B cell (primary cell): ENCODE measurements around the gene AHCY. TPM values are rescaled to one million over a fixed set of nuclear protein-coding genes. Genes with fewer than 3 reads are reported as not detected.
"Not testable (repeated sequence)": the region's sequence is repeated elsewhere in the genome, so short reads cannot be mapped to it uniquely, and the experiment has no call there.

Experiments used
- ATAC-seq: fragments of 200-7000 bp; cut with Tn5 transposase; one replicate; pipeline ENCODE4 v1.10.0; 2021; ENCODE audit warnings: low read depth, mild to moderate bottlenecking, moderate number of reproducible peaks, moderate library complexity
- CTCF ChIA-PET: fragments of 350-600 bp; sonication (Branson Sonifier 250); formaldehyde crosslinking; loops from one replicate; lab custom pipeline; 2021; ENCODE audit warnings: antibody characterized with exemption, inconsistent platforms; lab: Charles Lee
- POLR2A ChIA-PET: fragments of 350-600 bp; sonication (Branson Sonifier 250); formaldehyde crosslinking; loops from one replicate; lab custom pipeline; 2021; ENCODE audit warnings: antibody characterized with exemption; lab: Charles Lee
- DNase-seq: peaks from one replicate; pipeline ENCODE4 v3.0.0; 2013
- H2AFZ ChIP-seq: 2 replicates; pipeline ENCODE4 v1.6.1; 2012; ENCODE audit warnings: mild to moderate bottlenecking, low read depth, low read length; ENCODE audit not compliant: insufficient read depth, poor library complexity, severe bottlenecking
- H3K27ac ChIP-seq, 2 donors: 1 replicate in 1 of 2; 2 replicates in 1 of 2; pipeline ENCODE4 v1.5.1; 2012 to 2013; ENCODE audit warnings: low read length in 2 of 2, mild to moderate bottlenecking in 2 of 2, moderate library complexity in 1 of 2
- H3K27me3 ChIP-seq, 4 experiments: fragments of 200-600 bp in 1 of 4; sonication (generic) in 1 of 4; replicated peaks in 1 of 4; 1 replicate in 2 of 4; 2 replicates in 2 of 4; pipeline versions ENCODE4 v1.6.1 to v1.7.0; 2013 to 2016; ENCODE audit warnings: low read length in 3 of 4, mild to moderate bottlenecking in 2 of 4, mixed read lengths in 1 of 4, moderate library complexity in 1 of 4; ENCODE audit not compliant: insufficient read depth in 4 of 4, control insufficient read depth in 3 of 4; ENCODE audit errors: control extremely low read depth in 1 of 4
- H3K36me3 ChIP-seq, 2 experiments: replicated peaks in 1 of 2; 1 replicate in 1 of 2; 2 replicates in 1 of 2; pipeline versions ENCODE4 v1.6.1 to v1.7.1; 2013; ENCODE audit warnings: low read length in 1 of 2; ENCODE audit not compliant: insufficient read depth in 2 of 2, control insufficient read depth in 1 of 2; ENCODE audit errors: control extremely low read depth in 1 of 2, extremely low read depth in 1 of 2
- H3K4me1 ChIP-seq, 2 donors: fragments of 200-600 bp in 1 of 2; sonication (generic) in 1 of 2; 1 replicate in 1 of 2; 2 replicates in 1 of 2; pipeline versions ENCODE4 v1.5.1 to v1.6.1; 2013 to 2017; ENCODE audit warnings: low read length in 2 of 2; ENCODE audit not compliant: control insufficient read depth in 2 of 2, insufficient read depth in 2 of 2
- H3K4me2 ChIP-seq: replicated peaks from 2 replicates; pipeline ENCODE3; 2012; ENCODE audit warnings: mild to moderate bottlenecking, low read depth, low read length; ENCODE audit not compliant: poor library complexity, severe bottlenecking
- H3K4me3 ChIP-seq, 5 experiments: fragments of 200-600 bp in 1 of 5; sonication (generic) in 1 of 5; 1 replicate in 3 of 5; 2 replicates in 2 of 5; pipeline versions ENCODE4 v1.5.1 to v1.7.0; 2011 to 2016; ENCODE audit warnings: low read length in 4 of 5, mild to moderate bottlenecking in 4 of 5, low read depth in 2 of 5, control low read depth in 1 of 5, moderate library complexity in 1 of 5; ENCODE audit not compliant: insufficient read depth in 1 of 5; ENCODE audit errors: control extremely low read depth in 1 of 5, extremely low read depth in 1 of 5
- H3K79me2 ChIP-seq: fragments of 200-600 bp; sonication (generic); one replicate; pipeline ENCODE4 v1.6.0; 2016; ENCODE audit warnings: low read length; ENCODE audit not compliant: control insufficient read depth, insufficient read depth
- H3K9ac ChIP-seq: fragments of 200-600 bp; sonication (generic); 2 replicates; pipeline ENCODE4 v1.6.1; 2017; ENCODE audit warnings: mild to moderate bottlenecking, low read length, moderate library complexity
- H3K9me3 ChIP-seq, 3 donors: one replicate each; pipeline versions ENCODE4 v1.6.1 to v1.7.1; 2013; ENCODE audit warnings: low read length in 2 of 3; ENCODE audit not compliant: control insufficient read depth in 2 of 3, insufficient read depth in 1 of 3; ENCODE audit errors: control extremely low read depth in 1 of 3
- H4K20me1 ChIP-seq: 2 replicates; pipeline ENCODE4 v1.6.0; 2012; ENCODE audit warnings: mild to moderate bottlenecking, low read length; ENCODE audit not compliant: insufficient read depth, control insufficient read depth, poor library complexity, severe bottlenecking
- H3K27ac Mint-ChIP-seq: one replicate; pipeline ENCODE4 v1.8.0; 2021; ENCODE audit warnings: mixed read lengths
- H3K27me3 Mint-ChIP-seq: one replicate; pipeline ENCODE4 v1.8.0; 2021; ENCODE audit warnings: mixed read lengths
- H3K4me1 Mint-ChIP-seq: one replicate; pipeline ENCODE4 v1.8.0; 2021; ENCODE audit warnings: mixed read lengths
- H3K4me3 Mint-ChIP-seq: one replicate; pipeline ENCODE4 v1.8.0; 2021; ENCODE audit warnings: mixed read lengths
- H3K9me3 Mint-ChIP-seq: one replicate; pipeline ENCODE4 v1.8.0; 2022; ENCODE audit warnings: mixed read lengths; ENCODE audit not compliant: insufficient read depth
- EZH2 ChIP-seq: IDR thresholded peaks from 2 replicates; pipeline ENCODE4 v1.6.1; 2012; ENCODE audit warnings: borderline replicate concordance, low read depth, mild to moderate bottlenecking, moderate library complexity, low read length; ENCODE audit not compliant: insufficient read depth, poor library complexity, severe bottlenecking
- WGBS: methylation state at CpG from one replicate; pipeline ENCODE4 v1.1.5; 2013; ENCODE audit warnings: missing lambda C conversion rate; ENCODE audit not compliant: insufficient coverage; 5-methylcytosine and 5-hydroxymethylcytosine counted together
- intact Hi-C: fragments of 100-400 bp; cut with micrococcal nuclease; formaldehyde crosslinking; loops from one replicate; pipeline ENCODE4 v1.10.0; 2022
- polyA plus RNA-seq: library from polyadenylated mRNA; depleted of rRNA; stranded (reverse); fragments of >200 nt; gene quantifications from 2 replicates; pipeline ENCODE4 v1.2.3, GENCODE V29; 2012
- total RNA-seq, 2 donors: library from RNA; stranded (reverse); fragments of 120-200 nt in 1 of 2; gene quantifications; 1 replicate in 1 of 2; 2 replicates in 1 of 2; pipeline versions ENCODE4 v1.2.3 to v1.2.4, GENCODE V29; 2013 to 2022
- TF ChIP-seq, protein P1 (sequence below): fragments of 200-600 bp; IDR thresholded peaks from one replicate; pipeline ENCODE4 v1.8.0; 2022; ENCODE audit warnings: antibody characterized with exemption, mild to moderate bottlenecking

AHCY gene
- total and polyA plus RNA-seq, 2 donors (not counting 1 experiment from before 2014, with no cell fraction given): 43.6 to 44.0 TPM

DNA sequence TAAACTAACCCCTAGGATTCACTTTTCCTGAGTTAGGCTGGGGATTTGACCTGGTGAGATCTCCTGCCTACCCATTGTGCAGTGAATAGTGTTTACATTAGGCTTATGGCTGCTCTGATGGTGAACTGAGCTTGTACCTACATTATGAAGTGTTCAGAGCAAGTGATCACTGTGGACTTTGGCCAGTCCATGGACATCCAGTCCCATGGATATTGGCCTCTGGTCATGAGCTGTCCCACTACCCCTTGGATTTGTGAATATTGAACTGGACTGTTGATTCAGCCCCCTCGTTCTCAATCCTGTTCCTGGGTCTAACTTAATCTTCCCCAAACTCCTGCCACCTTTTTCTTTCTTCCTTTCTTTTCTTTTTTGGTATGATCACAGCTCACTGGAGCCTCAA is 48.2 kb downstream of the AHCY start:
- H3K27me3 ChIP-seq: no peaks in the 10 kb centered on the region
- ChIA-PET CTCF (interaction anchor here (0.5 to 1.6 kb wide), 3 partner anchors 15 to 515 kb away, joined by 3 to 4 read pairs (median 3); no protein-coding TSS in a partner anchor), POLR2A (no interaction called here)
- Mint-ChIP-seq H3K4me3 (no peak overlapping the region), H3K4me1 (no peaks in the 10 kb centered on the region), H3K9me3 (no peaks in the 10 kb centered on the region), H3K27me3 (no peaks in the 10 kb centered on the region), H3K27ac (no peak overlapping the region)
- H3K4me3 ChIP-seq: no peak overlapping the region
- no peak for TF ChIP-seq EZH2
- TF ChIP-seq, protein P1, sequence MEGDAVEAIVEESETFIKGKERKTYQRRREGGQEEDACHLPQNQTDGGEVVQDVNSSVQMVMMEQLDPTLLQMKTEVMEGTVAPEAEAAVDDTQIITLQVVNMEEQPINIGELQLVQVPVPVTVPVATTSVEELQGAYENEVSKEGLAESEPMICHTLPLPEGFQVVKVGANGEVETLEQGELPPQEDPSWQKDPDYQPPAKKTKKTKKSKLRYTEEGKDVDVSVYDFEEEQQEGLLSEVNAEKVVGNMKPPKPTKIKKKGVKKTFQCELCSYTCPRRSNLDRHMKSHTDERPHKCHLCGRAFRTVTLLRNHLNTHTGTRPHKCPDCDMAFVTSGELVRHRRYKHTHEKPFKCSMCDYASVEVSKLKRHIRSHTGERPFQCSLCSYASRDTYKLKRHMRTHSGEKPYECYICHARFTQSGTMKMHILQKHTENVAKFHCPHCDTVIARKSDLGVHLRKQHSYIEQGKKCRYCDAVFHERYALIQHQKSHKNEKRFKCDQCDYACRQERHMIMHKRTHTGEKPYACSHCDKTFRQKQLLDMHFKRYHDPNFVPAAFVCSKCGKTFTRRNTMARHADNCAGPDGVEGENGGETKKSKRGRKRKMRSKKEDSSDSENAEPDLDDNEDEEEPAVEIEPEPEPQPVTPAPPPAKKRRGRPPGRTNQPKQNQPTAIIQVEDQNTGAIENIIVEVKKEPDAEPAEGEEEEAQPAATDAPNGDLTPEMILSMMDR: no peak
- H2AFZ ChIP-seq: no peak overlapping the region
- H3K79me2 ChIP-seq: no peaks in the 10 kb centered on the region
- no peaks in the 10 kb centered on the region for H3K36me3 ChIP-seq
- H4K20me1 ChIP-seq: no peaks in the 10 kb centered on the region
- no peaks in the 10 kb centered on the region for H3K4me1 ChIP-seq
- H3K9me3 ChIP-seq: no peaks in the 10 kb centered on the region
- H3K9ac ChIP-seq: no peak overlapping the region
- ATAC-seq (no peak), DNase-seq (no peak)
- H3K4me2 ChIP-seq: no peak overlapping the region
- H3K27ac ChIP-seq: no peak overlapping the region
- intact Hi-C loops: no loop called here
- no CpG with 5 or more reads among the region's 1 CpG for WGBS

DNA sequence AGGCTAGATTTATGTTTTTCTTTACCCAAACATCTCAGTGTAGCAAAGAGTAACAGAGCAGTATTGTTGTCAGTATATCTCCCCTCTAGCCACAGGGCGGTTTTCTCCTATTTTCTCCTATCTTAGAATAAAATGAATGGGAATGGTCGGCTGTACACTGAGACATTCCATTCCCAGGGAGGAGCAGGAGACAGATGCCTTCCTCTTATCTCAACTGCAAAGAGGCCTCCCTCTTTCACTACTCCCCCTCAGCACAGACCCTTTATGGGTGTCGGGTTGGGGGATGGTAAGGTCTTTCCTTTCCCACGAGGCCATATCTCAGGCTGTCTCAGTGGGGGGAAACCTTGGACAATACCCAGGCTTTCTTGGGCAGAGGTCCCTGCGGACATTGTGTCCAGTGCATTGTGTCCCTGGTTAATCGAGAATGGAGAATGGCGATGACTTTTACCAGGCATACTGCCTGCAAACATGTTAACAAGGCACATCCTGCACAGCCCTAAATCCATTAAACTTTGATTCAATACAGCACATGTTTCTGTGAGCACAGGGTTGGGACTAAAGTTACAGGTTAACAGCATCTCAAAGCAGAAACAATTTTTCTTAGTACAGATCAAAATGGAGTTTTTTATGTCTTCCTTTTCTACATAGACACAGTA is 50.6 kb downstream of the AHCY start:
- H3K36me3 ChIP-seq, CTCF ChIA-PET, DNase-seq, H3K79me2 ChIP-seq, H4K20me1 ChIP-seq, intact Hi-C loops, H3K9me3 ChIP-seq, H3K4me1 ChIP-seq, ATAC-seq, H3K9me3 Mint-ChIP-seq, POLR2A ChIA-PET, H3K4me2 ChIP-seq, H3K27ac ChIP-seq, H3K4me3 ChIP-seq, H2AFZ ChIP-seq, H3K27ac Mint-ChIP-seq, H3K27me3 ChIP-seq, H3K27me3 Mint-ChIP-seq, H3K9ac ChIP-seq, H3K4me3 Mint-ChIP-seq, H3K4me1 Mint-ChIP-seq: not testable (repeated sequence)
- 88% methylated on average over 2 of the region's 7 CpGs for WGBS
